ENCODE measurements around the gene ARL11.
A peak's percentile ranks its signal among the peaks of the same experiment; 100 is the strongest.

The ARL11 gene

DNA sequence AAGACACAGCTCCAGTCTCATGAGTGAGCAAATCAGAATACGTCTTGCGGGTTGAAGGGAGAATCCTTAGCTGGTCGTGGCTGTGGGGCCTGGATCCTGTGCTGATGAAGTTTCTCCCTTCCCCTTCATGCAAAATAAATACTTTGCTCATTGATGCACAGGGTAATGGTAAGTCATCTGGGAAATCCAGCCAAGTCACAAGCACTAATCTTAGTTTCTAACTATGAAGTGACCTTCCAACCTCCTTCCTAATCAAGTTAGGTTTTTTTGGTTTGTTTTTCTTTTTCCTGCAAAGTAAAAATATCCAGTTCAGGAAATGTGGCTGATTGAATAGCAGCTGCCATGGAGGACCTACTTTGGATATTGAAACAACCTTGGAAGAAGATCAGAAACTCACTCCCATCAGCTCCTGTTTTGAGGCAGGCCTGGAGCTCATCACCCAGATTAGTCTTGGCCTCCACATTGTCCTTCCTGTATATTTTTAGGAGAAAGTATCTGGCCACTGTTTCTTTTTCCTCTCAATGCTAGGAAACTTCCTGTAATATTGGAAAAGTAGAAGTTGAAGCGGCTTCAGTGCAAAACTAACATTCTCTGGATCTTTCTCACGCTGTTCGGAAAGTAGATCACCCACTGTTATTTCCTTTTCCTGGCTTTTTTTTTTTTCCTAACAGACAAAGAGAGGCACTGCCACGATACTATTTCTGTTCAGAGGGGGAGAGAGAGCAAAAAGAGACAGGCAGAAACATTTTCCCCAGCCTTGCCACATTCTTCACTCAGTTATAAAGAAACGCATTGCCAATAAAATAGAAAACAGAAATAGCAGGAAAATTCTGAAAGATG is 12.3 kb upstream of the ARL11 start:
- DNase-seq (ENCODE audit: low spot score) = no peak

GRCh38 chr13:49616676-49617065 is 11.6 kb upstream of the ARL11 start:
- no peak for DNase-seq (ENCODE audit: low spot score)

DNA sequence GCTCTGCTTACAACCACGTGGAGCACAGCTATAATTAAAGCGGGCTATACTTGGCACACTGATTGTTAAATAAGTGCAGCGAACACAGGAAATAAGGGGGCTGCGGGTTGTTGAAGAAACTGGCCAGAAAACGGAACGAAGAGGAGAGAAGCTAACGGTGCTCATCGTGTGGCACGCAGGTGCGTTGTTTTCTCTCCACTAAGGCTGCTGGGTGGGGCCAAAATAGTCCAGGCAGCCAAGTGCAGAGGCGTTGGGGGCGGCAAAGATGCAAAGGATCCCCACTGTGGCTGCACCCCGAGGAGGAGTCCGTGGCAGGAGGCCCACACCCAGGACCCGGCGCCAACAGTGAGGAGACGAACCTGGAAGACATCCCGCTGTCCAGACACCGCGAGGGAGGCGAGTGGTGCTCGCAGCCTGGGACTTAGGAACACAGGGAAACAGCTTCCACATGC is 8.1 kb upstream of the ARL11 start:
- DNase-seq (ENCODE audit: low spot score) = no peak

- DNase-seq (ENCODE audit: low spot score) = no peak
Measured at GRCh38 chr13:49622174-49622946, 5.9 kb upstream of the ARL11 start.

DNA sequence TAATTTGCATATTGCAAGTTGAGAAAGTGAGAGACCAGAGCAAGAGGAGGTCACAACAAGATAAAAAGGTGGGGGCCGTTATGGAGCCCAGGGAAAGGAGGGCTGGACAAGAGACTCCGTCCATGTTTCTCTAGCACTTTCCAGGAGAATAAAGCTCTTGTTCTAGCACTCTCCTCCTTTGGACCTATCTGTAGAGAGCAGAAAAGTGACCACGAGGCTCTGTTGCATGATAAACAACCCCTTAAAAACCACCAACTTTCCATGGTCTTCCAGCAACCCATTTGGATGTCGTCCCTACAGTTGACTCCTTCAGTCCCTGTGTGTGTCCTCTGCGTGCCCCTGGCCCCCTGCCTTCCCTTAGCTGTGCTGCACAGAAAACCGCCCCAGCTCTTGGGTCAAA is 4.1 kb upstream of the ARL11 start:
- DNase-seq (ENCODE audit: low spot score) = no peak

DNA sequence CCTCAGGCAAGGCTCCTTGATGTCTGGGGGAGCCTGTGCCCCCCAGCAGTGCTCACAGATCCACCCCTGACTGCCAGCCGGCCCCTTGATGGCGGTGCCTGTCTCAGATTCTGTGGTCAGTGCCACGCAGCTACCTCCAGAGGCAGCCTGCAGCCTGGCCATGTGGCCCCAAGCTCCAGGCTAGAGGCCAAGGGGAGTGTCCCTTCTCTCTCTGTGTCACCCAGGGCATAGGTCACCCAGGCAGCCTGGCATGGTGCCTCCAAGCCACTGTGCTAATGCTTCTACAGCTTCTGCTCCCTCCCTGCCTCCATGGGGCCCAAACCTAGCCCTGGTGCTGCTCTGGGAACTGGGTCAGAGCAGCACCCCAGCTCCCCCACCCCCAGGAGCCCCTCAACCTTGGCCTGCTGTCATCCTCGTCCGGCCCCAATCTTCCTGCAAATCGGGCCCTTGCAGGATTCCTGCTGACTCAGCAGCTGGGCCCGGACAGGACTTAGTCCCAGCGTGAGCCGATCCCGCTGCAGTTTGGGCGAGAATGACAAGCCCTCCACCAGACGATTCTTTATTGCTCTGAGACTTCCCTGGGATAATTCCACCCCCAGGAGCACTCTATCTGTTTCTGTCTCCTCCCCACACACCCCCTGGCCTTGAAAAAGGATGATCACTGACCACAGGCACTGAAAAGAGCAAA is 2.8 kb upstream of the ARL11 start:
- DNase-seq (ENCODE audit: low spot score) = no peak

GRCh38 chr13:49629196-49629938 is 1.1 kb downstream of the ARL11 start:
- no peak for DNase-seq (ENCODE audit: low spot score)

DNA sequence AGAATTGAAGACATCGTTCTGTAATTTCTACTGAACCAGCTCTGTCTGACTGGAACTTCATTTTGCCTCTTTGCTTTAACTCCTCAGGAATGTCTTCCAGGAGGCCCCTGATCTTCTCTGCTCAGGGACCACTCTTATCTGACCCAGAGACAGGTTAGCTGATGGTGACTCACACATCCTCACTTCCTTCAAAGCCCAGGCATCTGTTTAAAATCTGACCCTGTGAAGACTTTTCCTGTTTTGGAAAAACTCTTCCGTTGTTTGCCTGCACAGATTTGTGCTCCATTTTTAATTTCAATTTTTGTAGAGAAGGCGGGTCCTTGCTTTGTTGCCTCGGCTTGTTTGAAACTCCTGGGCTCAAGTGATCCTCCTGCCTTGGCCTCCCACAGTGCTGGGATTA is 1.6 kb downstream of the ARL11 start:
- DNase-seq (ENCODE audit: low spot score) = no peak

- DNase-seq (ENCODE audit: low spot score) = no peak
Measured at GRCh38 chr13:49630580-49630979, 2.3 kb downstream of the ARL11 start.

DNA sequence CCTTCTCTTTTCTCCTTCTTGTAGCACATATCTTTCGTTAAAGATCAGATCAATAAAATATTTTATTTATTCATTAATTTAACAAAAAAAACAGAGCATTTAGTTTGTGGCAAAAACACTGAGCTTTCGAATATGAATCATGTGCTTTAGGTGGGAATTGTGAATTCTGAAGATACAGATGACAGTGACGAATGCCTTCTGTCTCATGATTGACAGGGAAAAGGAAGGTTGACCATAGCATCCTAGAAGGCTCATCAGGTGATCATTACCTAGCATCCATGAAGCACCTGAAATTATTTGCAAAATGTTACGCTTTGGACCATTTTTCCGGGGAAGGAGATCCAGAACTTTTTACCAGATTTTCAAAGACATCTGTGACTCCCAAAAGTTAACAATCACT is 3.8 kb downstream of the ARL11 start:
- no peak for DNase-seq (ENCODE audit: low spot score)

- DNase-seq (ENCODE audit: low spot score) = no peak
Measured at GRCh38 chr13:49633710-49634109, 5.4 kb downstream of the ARL11 start.

GRCh38 chr13:49635599-49636433 is 7.5 kb downstream of the ARL11 start:
- no peak for DNase-seq (ENCODE audit: low spot score)

DNA sequence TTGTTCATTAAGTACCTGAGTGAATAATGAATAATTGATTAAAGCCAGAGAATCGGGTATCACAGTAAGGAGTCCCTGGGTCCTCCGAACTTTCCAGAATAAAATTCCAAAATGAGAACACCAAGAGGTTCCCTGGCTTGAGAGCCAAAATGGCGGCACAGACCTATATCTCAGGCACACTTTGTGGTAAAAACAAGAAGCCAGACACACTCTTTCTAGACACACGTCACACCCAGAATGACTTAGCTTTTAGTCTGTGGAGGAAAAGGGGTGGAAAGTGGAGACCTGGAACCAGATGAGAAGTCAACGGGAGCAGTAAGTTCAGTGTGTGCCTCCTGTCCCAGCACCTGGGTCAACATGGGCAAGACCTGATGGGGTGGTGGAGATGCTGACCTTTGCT is 8.4 kb downstream of the ARL11 start:
- no peak for DNase-seq (ENCODE audit: low spot score)

DNA sequence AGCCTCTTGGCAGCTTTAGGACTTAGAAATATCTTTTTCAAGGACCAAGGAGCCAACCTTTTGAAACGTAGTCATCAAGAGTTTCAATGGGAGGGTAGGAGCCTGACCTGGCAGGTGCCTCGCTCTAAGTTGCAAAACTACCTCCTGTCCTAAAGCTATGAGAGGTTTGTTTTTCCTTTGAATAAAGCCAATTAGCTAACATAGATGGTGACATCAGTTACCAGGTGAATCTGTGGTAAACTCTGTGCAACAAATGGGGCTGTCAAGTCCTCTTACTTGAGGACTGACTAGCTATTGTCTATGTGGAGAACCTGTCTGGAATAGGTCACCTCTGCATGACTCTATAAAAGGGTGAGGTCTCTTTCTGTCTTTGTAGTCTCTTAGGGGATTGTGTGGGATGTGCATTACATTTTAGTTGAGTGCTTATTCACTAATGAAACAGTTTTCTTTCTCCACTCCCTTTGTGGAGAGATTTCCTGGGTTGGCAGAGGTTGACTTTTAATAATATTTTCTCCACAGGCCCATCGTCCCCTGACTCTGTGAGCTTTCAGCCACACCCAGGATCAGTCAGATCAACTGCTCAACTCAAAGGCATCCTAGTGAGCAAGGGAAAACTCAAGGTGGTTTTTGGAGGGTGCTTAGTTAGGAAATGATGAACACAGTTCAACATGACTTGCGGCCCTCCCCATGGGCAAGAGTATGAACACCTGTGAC is 9.9 kb downstream of the ARL11 start:
- DNase-seq (ENCODE audit: low spot score) = no peak

DNA sequence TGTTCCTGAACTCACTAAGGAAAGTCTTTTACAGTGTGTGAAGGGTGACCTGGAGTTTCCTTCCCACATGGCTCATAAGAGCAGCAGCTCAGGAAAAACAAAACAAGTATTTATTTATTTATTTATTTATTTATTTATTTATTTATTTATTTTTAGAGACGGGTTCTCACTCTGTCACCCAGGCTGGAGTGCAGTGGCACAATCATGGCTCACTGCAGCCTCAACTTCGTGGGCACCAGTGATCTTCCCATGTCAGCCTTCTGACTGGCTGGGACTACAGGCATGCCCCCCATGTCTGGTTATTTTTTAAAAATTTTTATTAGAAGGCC is 10.4 kb downstream of the ARL11 start:
- DNase-seq (ENCODE audit: low spot score) = no peak

DNA sequence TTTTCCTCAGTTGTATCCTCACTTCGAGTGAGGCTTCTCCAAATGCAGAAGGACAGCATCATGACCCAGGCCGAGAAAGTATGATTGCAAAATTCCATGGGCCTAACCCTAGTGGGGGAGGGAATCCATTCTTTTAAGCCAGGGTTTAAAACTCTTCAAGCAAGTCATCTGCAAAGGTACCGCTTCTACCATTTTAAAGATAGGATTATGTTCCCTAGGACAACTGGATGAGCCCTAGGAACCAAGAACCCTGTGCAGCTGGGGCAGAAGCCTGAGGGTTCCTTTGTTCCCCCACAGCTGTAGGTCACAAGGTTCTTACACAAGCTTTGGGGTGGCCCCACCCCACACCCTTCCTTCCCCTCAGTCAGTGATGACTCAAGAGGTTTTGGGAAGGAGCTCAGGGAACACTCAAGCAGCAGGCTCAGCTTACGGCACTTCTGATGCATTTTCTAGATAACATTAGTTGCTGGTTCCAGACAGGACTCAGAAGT is 13.5 kb downstream of the ARL11 start:
- no peak for DNase-seq (ENCODE audit: low spot score)

DNA sequence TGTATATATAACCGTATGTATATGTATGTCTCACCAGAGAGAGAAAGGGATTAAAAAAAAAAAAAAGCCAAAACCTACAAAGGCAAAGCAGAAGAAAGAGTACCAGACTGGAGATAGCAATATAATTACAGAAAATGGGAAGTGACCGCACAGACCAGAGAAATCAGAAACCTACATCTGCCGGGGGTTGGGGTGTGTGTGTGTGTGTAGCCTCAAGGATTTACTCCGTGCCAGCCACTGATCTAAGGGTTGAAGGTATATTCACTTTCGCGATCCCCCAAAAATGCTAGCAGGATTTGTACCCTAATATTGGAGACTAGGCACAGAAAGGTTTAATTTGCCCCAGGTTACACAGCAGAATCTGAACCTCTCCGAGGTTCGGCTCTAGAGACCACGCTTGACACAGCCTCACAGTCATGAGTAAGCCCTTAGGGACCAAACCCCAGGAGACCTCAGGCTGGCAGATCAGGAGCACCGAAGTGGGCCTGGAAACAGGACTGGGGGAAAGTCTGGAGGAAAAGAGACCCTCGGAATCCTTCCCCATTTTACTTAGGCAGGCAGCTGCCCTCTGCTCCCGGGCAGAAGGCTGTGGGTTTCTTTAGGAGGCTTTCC is 14.8 kb downstream of the ARL11 start:
- DNase-seq (ENCODE audit: low spot score) = peak; percentile 56

GRCh38 chr13:49645451-49645850 is 17.1 kb downstream of the ARL11 start:
- no peak for DNase-seq (ENCODE audit: low spot score)

DNA sequence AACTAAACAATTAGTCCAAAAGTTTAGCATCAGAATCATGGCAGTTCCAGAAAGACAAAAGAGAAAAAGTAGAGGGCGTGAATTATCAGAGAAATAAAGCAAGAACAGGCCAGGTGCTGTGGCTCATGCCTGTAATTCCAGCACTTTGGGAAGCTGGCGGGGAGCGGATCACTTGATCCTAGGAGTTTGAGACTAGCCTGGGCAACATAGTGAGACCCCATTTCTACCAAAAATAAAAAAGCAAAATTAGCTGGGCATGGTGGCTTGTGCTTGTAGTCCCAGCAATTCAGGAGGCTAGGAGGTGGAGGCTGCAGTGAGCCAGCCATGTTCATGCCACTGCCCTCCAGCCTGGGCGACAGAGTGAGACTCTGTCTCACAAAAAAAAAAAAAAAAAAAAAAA is 18.4 kb downstream of the ARL11 start:
- DNase-seq (ENCODE audit: low spot score) = no peak

Measured in D341Med (cell line).